Lung (tissue), 16 donors: ENCODE measurements around the gene RIOK2. TPM values are rescaled to one million over a fixed set of nuclear protein-coding genes. Genes with fewer than 3 reads are reported as not detected.
A peak's percentile ranks its signal among the peaks of the same experiment; 100 is the strongest.

Experiments used
- ATAC-seq: fragments of 200-7000 bp; cut with Tn5 transposase; one replicate; pipeline ENCODE4 v1.9.1; 2020; ENCODE audit warnings: moderate number of reproducible peaks; ENCODE audit not compliant: insufficient read depth, low FRiP score
- DNase-seq, 3 donors: peaks; one replicate each; pipeline ENCODE4 v3.0.0-alpha.2; 2013 to 2017
- H3K27ac ChIP-seq, 2 donors: one replicate each; pipeline ENCODE4 v1.5.1; 2013; ENCODE audit warnings: mild to moderate bottlenecking in 2 of 2, moderate library complexity in 2 of 2, control low read depth in 1 of 2, inconsistent platforms in 1 of 2, low read depth in 1 of 2, low read length in 1 of 2
- H3K27me3 ChIP-seq, 3 donors: one replicate each; pipeline ENCODE4 v1.5.1; 2013; ENCODE audit warnings: low read length in 2 of 3; ENCODE audit not compliant: control insufficient read depth in 3 of 3, insufficient read depth in 3 of 3
- H3K36me3 ChIP-seq, 4 donors: one replicate each; pipeline ENCODE4 v1.5.1; 2013; ENCODE audit warnings: low read length in 4 of 4, mild to moderate bottlenecking in 1 of 4, moderate library complexity in 1 of 4; ENCODE audit not compliant: control insufficient read depth in 4 of 4, insufficient read depth in 4 of 4
- H3K4me1 ChIP-seq, 5 donors: one replicate each; pipeline ENCODE4 v1.5.1; 2013; ENCODE audit warnings: low read length in 5 of 5, mild to moderate bottlenecking in 2 of 5, moderate library complexity in 1 of 5; ENCODE audit not compliant: control insufficient read depth in 5 of 5, insufficient read depth in 5 of 5
- H3K4me3 ChIP-seq: one replicate; pipeline ENCODE4 v1.5.1; 2013; ENCODE audit warnings: mild to moderate bottlenecking, control low read depth, moderate library complexity
- H3K9ac ChIP-seq, 2 donors: one replicate each; pipeline ENCODE4 v1.5.1; 2013; ENCODE audit warnings: low read length in 2 of 2, control low read depth in 1 of 2; ENCODE audit not compliant: insufficient read depth in 1 of 2
- H3K9me3 ChIP-seq, 4 donors: one replicate each; pipeline ENCODE4 v1.5.1; 2013; ENCODE audit warnings: low read length in 3 of 4, mild to moderate bottlenecking in 1 of 4, moderate library complexity in 1 of 4; ENCODE audit not compliant: control insufficient read depth in 4 of 4, insufficient read depth in 3 of 4
- WGBS, 2 donors: extraction: QIAGEN DNeasy Blood & Tissue Kit; methylation state at CpG; one replicate each; pipeline ENCODE4 v1.1.7; 2013; 5-methylcytosine and 5-hydroxymethylcytosine counted together
- long read RNA-seq, 5 donors: transcript quantifications; one replicate each; lab custom pipeline, GENCODE V29; 2026
- polyA plus RNA-seq, 2 donors: library from polyadenylated mRNA; stranded (reverse); fragments of 200-250 nt; gene quantifications; one replicate each; pipeline ENCODE4 v1.2.1, GENCODE V29; 2013
- total RNA-seq, 2 donors: library from RNA; depleted of rRNA in 1 of 2; stranded (reverse); fragments of >200 nt in 1 of 2; gene quantifications; one replicate each; pipeline ENCODE4 v1.2.1, GENCODE V29; 2014 to 2021
- TF ChIP-seq, protein P1 (sequence below): IDR thresholded peaks from 2 replicates; pipeline ENCODE4 v1.5.1; 2012; ENCODE audit warnings: mild to moderate bottlenecking; ENCODE audit errors: control extremely low read depth, extremely low read depth
- donor health status: control.
- donor health status: control.
- donor health status: Bipolar disorder and iron deficiency.
- donor health status: healthy.
- donor health status: DM: yes; HTN: yes; CAD: no.

The RIOK2 gene
- total RNA-seq (10 to 100 TPM; 18.8 to 49.8 TPM), polyA plus RNA-seq (10 to 100 TPM in 1 of 2 donors, 1 to 10 TPM in 1; 6.9 to 20.4 TPM)
- long read RNA-seq, donor 1, transcript RIOK2-201 (10 exons, 3,922 nt): major isoform, 10 of 12 reads
- long read RNA-seq, donor 1, partial matches to known transcripts: 0 of 12 reads
- long read RNA-seq, donor 1, other reads (novel, unspliced or antisense): 0 of 12 reads
- long read RNA-seq, donor 2, partial matches to known transcripts: 0 of 2 reads
- long read RNA-seq, donor 2, other reads (novel, unspliced or antisense): 0 of 2 reads
- long read RNA-seq, donor 3, partial matches to known transcripts: 0 of 5 reads
- long read RNA-seq, donor 3, other reads (novel, unspliced or antisense): 0 of 5 reads
- long read RNA-seq, donor 4, partial matches to known transcripts: 0 of 5 reads
- long read RNA-seq, donor 4, other reads (novel, unspliced or antisense): 0 of 5 reads
- long read RNA-seq, donor 5, transcript RIOK2-201 (10 exons, 3,922 nt): major isoform, 10 of 29 reads
- long read RNA-seq, donor 5, transcript RIOK2-202 (8 exons, 2,149 nt): minor isoform, 6 of 29 reads
- long read RNA-seq, donor 5, partial matches to known transcripts: 10 of 29 reads
- long read RNA-seq, donor 5, other reads (novel, unspliced or antisense): 0 of 29 reads

DNA sequence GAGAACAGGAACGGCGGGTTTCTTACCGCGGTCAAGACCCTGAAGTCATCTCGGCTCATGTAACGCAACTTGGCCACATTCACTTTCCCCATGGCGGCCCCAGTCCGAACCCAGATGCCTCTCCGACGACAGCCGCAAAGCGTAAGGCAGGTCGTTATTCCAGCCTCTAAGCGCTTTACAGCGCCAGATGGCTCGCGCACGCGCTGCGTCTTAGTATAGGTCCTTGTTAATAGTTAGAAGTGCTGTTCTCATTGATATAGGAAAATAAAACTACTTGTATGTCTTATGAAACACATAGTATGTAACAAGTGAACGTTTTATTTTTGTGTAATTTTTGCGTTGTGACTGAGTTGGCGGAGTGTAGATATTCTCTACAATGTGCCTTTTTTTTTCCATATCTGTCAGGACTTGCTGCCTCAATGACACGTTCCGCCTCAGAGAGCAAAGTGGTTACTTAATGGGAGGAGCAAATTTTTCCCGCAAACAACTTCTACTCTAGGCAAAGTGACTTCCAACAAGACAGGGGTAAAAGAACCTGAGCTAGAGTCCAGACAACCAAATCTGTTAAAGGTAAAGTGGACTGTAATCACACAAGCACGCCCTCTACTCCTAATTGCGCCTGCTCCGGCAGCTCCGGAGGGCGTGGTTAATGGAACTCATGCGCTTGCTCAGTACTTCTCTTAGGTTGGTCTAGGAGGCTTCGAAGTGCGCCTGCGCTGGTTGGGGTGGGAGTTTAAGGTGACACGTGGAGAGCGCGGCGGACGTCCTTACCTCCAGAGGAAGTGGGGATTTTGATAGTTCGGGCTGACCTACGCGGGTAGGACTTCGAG, at the start of gene RIOK2:
Gene RIOK2 (minus strand): TSS at position 148 of the 830 bp plus-strand sequence. CDS start 56 bp downstream, at position 92.
- Histone ChIP-seq H3K9me3 (no peaks in the 10 kb centered on the region), H3K27ac (peak within 1 kb of the TSS; percentile 79 to 92), H3K36me3 (peaks cover 6 to 12% (median 9%) of the 10 kb centered on the region in 4 donors), H3K4me3 (peak within 1 kb of the TSS; percentile 61), H3K9ac (peak within 1 kb of the TSS; percentile 85 to 100), H3K4me1 (peaks cover 1 to 19% (median 7%) of the 10 kb centered on the region in 5 donors), H3K27me3 (no peaks in the 10 kb centered on the region)
- ATAC-seq (peak; percentile 94), DNase-seq (peak; percentile 95 to 98 (median 97))
- WGBS, 2 donors: 0 to 1% methylated on average over 44 of the region's 44 CpGs
- TF ChIP-seq, protein P1, sequence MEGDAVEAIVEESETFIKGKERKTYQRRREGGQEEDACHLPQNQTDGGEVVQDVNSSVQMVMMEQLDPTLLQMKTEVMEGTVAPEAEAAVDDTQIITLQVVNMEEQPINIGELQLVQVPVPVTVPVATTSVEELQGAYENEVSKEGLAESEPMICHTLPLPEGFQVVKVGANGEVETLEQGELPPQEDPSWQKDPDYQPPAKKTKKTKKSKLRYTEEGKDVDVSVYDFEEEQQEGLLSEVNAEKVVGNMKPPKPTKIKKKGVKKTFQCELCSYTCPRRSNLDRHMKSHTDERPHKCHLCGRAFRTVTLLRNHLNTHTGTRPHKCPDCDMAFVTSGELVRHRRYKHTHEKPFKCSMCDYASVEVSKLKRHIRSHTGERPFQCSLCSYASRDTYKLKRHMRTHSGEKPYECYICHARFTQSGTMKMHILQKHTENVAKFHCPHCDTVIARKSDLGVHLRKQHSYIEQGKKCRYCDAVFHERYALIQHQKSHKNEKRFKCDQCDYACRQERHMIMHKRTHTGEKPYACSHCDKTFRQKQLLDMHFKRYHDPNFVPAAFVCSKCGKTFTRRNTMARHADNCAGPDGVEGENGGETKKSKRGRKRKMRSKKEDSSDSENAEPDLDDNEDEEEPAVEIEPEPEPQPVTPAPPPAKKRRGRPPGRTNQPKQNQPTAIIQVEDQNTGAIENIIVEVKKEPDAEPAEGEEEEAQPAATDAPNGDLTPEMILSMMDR: no peak

GRCh38 chr5:97231025-97231636, 48.1 kb upstream of the RIOK2 start:
- Histone ChIP-seq H3K9me3 (no peaks in the 10 kb centered on the region), H3K9ac (no peak overlapping the region), H3K27ac (no peak overlapping the region), H3K4me1 (no peaks in the 10 kb centered on the region), H3K27me3 (no peaks in the 10 kb centered on the region), H3K36me3 (no peaks in the 10 kb centered on the region), H3K4me3 (no peak overlapping the region)
- WGBS, 2 donors: 3 to 6% methylated on average over 4 of the region's 4 CpGs
- DNase-seq (peak; percentile 27 to 91 (median 86)), ATAC-seq (peak; percentile 53)
- TF ChIP-seq, protein P1: peak; percentile 26

- no peaks in the 10 kb centered on the region for H3K9me3 ChIP-seq
- peak overlapping the region in 1 of 2 donors; percentile 26 for H3K9ac ChIP-seq
- TF ChIP-seq, protein P1: no peak
- no peaks in the 10 kb centered on the region for H3K27me3 ChIP-seq
- H3K27ac ChIP-seq: no peak overlapping the region
- H3K4me3 ChIP-seq: no peak overlapping the region
- H3K4me1 ChIP-seq: no peaks in the 10 kb centered on the region
- WGBS, 2 donors: 44 to 77% methylated on average over 6 of the region's 6 CpGs
- DNase-seq (peak in 1 of 3 donors; percentile 5), ATAC-seq (no peak)
- H3K36me3 ChIP-seq: no peaks in the 10 kb centered on the region
These were observed 46.7 kb upstream of the RIOK2 start for GRCh38 chr5:97229688-97230285.
